ENCODE measurements around the gene TAB3. TPM values are rescaled to one million over a fixed set of nuclear protein-coding genes. Genes with fewer than 3 reads are reported as not detected.

TAB3 gene
- total RNA-seq, 1 experiment from 2014 or later = 26.6 TPM

DNA sequence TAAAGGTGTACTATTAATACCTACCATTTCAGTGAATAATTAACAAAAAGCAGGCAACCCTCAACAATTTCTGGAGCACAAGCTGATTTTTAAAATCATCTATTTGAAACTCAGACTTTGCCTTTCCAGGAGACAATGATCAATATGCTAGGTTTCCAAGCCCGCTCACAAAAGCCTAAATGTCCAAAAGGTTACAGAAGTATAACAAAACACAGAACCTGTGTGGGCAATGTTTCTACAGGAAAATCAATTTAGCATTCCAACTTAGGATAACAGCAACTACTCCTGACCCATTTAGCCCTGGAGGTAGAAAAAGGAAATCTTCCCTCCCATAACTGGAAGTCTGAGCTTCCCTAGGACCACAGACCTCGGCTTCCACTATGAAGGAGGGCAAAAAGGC, 3.9 kb downstream of the TAB3 start:
- no peak for DNase-seq (ENCODE audit: low read depth)

DNA sequence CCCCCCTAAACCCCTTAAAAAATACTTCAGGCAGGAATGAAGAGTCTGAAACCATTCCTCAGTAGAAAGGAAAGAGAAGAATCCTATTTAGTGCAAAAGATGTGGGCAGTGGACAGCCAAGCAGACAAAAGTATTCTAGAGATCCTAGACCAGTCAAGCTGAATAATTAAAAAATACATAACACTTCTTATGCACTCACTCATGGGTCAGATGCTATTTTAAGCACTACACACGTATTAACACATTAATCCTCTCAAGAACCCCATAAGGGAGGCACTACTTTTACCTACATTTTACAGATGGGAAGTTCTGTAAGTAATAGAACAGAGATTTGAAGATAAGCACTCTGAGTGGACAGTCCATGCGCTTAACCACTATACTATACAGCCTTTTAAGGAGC, 5.9 kb downstream of the TAB3 start:
- DNase-seq (ENCODE audit: low read depth) = no peak

DNA sequence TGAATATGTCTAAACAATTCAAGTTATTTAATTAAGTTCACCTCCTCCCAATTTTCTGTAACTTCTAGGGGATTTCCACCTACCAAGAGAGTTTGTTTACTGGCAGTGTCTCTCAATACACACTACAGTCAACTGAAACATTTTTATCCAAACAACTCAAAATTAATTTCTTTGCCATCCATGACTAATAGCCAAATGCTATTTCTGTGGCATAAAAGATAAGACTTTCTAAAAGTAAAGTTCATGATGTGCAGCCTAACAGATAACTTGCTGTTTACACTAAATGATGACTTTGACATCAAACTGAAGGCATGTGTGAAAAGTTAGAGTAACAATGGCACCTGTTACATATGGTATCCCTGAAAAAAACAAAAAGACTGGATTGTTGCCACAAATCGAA, 7.3 kb downstream of the TAB3 start:
- no peak for DNase-seq (ENCODE audit: low read depth)

DNA sequence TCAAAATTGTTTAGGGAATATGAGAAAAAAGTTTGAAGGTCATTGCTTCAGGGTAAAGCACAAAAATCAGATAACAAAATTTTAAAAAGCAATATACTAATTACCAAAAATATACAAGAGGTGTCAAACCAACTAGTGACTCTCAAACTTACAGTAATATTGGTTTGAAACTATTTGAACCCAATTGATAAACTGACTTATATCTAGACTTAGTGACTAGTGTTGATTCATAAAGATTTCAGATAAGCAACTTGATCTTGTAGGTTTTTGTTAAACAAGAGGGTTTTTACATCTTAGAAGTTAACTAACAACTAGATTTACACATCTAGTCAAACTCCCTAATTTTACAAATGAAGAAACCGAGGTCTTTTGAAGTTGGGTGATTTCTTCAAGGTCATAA, 7.7 kb downstream of the TAB3 start:
- DNase-seq (ENCODE audit: low read depth) = no peak

DNA sequence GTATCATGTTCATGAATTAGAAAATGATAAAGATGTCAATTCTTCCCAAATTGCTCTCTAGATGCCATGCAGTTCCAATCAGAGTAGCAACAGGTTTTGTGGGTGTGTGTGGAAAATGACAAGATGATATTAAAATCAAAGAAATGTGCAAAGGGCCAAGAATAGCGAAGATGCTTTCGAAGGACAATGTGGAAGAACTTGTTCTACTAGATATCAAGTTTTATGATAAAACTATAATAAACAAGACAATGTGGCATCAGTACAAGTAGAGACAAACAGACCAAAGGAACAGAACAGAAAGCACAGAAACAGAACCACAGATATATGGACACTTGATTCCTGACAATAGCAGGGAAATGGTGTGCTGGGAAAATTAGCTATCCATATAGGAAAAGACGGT, 9.0 kb downstream of the TAB3 start:
- no peak for DNase-seq (ENCODE audit: low read depth)

DNA sequence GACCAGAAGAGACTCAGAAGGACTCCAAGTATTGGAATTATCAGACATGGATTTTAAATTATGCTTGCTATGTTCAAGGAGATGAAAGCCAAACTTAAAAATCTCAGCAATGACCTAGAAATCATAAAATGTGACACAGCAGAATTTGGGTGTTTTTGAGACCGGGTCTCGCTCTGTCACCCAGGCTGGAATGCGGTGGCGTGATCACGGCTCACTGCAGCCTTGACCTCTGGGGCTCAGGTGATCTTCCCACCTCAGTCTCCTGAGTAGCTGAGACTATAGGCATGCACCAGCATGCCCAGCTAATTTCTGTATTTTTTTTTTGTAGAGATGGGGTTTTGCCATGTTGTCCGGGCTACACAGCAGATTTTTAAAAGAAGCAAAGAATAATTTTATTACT, 12.7 kb downstream of the TAB3 start:
- no peak for DNase-seq (ENCODE audit: low read depth)

DNA sequence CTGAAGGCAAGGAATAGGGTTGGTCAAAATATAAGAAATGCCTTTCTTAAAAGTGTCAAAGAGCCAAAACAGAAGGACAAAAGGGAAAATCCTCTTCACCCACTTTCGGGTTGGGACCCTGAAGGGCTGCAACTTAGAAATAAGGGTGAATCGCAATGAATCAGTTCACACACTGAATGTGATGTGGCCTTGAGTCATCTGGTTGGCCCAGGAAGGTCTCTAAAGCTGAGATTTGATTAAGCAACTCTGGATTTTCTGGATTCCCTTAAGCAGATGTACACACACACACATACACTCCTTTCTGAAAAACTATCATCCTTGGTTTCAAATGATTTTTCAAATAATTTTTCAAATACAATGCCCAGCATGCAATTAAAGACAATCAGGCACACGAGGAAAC, 13.1 kb downstream of the TAB3 start:
- peak; percentile 56 for DNase-seq (ENCODE audit: low read depth)

DNA sequence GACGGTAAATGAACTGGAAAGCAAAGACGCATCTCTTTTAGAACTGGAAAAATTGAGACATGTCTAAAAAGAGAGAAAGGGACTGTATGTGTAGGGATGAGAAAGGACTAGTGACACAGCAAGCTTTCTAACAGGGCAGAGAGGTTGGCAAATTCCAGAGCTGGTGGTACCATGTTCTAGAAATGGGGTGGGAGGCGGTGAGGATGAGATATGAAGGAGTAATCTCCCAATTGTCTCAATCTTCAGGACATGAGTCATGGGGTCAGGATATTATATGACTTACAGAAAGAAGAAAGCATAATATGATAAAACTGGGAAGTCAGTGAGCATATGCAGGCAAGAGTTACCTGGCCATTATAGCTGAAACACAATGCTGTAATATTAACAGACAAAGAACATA, 14.2 kb downstream of the TAB3 start:
- peak; percentile 23 for DNase-seq (ENCODE audit: low read depth)

DNA sequence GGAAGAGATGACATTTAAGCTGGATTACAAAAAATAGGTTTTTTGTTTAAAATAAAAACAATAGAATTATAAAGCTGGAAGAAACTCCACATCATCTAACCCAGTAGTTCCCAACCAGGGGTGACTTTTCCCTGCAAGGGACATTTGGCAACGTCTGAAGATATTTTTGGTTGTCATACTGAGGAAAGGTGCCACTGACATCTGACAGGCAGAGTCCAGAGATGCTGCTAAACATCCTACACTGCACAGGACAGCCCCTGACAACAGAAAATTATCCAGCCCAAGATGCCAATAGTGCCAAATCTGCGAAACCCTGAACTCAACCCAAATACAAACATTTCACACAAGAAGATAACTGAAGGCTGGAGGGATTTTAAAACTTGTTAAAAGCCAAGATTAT, 18.5 kb downstream of the TAB3 start:
- DNase-seq (ENCODE audit: low read depth) = no peak

DNA sequence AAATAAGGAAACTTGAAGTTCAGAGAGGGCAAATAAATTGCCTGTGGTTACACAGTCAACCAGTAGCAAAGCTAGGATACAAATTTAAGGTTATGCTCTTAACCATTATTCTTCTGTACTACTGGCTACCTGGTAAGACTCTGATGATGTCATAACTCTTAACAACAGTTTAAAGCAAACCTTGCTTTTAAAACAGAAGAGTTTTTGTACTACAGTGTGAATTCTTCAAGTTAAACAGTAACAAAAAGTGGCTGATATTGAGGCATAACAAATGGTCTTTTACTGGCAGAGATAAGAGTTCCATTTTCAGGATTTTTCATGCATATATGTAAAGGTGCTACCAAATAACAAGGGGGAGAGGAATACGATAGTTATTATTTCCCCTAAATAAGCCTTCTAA, 23.4 kb downstream of the TAB3 start:
- DNase-seq (ENCODE audit: low read depth) = no peak

DNA sequence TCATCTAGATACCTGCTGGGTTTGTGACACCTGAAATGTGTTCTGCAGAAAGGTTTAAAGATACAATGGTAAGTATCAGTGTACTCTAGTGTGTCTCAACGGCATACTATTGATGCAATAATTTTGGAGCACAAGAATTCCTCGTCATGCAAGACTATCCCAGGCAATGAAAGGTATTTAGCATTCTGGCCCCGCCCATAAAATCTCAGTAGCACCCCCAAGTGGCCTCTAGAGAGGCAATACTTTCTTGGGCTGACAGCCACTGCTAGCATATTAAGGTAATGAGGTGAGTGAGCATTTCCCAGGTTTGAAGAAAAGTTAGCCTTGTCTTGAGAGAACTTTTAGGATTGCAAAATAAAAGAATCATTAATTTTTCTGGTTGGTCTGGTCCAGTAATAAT, 24.0 kb downstream of the TAB3 start:
- DNase-seq (ENCODE audit: low read depth) = no peak

DNA sequence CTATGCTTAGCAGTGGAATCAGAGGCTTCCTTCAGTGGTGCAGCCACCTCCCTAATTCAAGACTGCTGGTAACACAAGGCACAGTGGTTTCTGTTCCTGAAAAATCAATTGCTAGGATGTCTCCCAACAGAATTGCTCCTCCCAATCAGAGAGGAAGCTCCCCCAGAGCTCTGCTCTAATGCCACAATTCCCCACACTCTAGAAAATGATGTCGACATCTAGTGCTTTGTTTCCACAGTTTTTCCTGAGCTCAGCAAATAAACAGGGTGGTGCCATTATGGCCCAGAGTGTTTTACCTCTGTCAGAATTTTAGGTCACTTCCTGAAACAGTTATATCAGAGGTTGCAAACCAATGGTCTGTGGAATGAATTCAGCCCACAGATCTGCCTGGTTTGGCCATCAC, 24.7 kb downstream of the TAB3 start:
- DNase-seq (ENCODE audit: low read depth) = no peak

DNA sequence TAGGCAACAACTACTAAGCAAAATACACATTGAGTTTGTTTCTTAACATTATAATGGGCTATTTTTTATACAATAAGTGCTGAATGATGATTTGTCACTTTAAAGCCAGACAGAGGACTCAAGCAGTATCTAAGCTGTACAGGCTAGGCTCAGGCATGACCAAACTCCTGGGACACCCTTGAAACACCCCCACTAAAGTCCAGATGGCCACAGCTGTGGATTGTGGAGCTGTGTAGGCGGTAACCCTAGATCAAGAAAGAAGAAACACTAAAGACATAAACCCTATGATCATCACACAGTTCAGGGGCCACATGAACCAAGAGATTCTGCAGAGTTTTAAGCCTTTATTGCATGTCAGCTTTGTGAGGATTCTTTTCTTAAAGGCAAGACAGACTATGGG, 25.1 kb downstream of the TAB3 start:
- no peak for DNase-seq (ENCODE audit: low read depth)

DNA sequence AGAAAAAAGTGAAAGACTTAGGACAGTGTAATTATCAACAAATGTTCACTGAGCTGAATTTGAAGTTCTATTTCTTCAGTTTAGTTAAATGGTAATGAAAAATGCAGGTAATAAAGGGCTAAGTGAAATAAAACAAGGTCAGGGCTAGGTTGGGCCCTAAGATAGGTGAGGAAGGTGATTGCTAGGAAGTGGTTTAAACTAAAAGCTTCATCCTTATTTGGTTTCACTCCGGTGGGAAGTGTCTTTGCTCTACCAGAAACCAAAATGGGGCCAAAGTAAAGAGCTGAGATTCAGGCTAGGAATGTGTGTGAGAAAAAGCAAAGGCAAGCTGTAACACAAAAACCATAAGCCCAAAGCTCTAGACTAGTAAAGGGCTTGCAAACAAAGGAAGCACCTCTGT, 31.0 kb downstream of the TAB3 start:
- DNase-seq (ENCODE audit: low read depth) = no peak

DNA sequence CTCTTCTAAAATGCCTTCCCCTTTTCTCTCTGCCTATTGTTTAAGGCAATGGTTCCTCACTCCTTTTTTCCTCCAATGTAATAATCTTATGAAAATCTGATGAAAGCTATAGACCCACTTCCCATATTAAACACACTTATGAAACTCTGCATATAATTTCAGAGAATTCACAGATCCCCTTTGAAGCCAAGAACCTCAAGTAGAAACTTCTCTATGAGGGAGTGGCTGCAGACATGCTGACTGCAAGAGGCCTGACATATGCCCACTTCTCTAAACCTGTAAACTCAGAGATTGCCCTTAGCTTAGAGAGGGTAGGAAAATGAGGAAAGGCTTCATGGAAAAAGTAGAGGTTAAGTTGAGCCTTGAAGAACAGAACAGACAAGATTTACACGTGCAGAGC, 37.6 kb downstream of the TAB3 start:
- no peak for DNase-seq (ENCODE audit: low read depth)

DNA sequence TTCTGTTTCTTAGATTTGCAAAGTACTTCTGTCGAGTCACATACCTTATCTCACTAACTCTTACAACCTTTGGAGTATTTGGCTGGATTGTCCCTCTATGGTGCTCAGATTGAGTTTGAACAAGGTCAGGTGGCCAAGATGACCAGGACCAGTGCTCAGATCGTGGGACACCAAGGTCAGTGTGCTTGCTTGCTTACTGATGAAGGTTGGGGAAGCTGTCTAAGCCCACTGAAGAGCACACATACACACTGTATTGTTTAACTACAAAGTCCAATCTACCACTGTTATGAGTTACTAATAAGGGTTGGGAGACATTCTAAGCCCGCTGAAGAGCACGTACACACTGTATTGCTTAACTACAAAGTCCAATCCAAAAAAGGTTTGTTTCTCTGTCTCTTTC, 53.7 kb downstream of the TAB3 start:
- DNase-seq (ENCODE audit: low read depth) = no peak

DNA sequence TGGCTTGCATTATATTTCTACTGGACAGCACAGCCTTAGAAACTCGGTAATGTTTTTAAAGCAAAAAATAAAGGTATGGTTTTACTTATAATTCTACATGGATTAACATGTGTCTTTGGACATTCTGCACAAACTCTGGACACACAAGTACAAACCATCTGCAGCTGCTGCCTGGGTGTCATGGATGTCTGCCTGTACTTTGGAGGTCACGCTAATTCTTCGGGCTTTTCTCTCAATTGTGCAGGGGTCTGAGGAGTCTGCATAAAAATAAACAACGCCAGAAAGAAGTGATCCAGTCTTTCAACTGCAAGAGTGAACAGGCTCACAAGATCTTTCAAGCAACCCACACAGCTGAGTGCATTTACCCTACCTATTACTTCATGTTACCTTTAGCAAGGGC, 55.2 kb downstream of the TAB3 start:
- DNase-seq (ENCODE audit: low read depth) = no peak

DNA sequence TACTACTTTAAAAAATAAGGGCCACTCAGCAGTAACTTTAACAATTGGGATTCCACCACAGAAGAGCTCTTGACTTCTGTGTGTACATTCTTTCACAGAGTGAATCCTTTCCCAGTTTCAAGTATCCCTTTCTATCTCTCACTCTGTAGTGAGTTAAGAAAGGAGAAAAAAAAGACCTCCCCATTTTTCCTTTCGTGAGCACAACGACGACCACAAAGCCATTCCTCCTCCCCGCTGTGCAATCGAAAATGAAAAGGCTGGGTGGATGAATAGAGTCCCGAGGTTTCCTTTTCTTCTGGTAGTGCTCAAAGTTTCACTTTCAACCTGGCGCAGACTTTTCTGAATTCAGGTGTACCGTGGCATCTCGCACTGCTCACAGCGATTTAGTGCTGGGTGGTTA, 58.0 kb downstream of the TAB3 start:
- no peak for DNase-seq (ENCODE audit: low read depth)

DNA sequence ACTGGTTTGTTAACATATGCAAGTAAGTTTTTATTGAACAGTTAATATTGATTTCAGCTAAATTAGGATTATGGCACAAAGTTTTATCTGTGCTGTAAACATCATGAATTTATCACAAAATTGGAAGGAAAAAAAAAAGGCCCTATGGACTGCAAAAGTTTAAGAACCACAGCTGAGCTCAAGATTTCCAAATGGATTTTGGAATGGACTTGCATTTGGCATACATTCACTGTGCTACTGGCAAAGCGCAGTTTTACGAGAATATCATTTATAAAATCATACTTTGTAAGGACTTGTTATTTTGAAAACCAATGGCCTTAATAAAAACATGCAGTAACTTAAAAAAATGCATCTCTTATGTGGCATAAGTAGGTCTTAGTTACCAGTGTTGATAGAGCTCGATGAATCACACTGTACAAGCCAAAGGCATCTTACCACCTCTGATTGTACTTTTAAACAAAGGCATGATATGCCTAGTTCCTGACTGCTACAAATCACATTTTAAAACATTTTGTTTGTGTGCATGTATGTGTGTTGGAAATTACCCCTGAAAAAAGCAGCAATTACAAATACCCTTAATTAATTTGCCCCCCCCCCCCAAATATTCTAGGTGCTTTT, 58.6 kb downstream of the TAB3 start:
- DNase-seq (ENCODE audit: low read depth) = peak; percentile 0

DNA sequence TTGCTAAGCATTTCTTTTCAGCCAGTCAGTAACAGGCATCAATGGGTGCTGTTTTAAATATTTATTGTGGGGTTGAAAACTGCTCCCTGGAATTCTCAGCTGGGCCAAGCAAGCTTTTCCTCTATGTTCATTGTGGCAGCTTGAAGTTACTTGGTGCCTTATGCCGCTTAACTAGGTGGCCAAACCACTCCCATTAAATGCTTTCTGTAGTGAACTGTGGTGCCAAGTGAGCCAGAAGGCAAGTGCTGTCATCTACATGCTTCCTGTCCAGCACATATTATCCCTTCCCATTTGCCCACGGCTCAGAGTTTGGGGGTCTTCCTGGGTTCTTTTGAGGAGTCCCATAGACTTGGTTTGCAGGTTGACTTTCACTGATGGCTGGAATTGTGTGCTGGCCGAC, 64.8 kb downstream of the TAB3 start:
- DNase-seq (ENCODE audit: low read depth) = no peak

DNA sequence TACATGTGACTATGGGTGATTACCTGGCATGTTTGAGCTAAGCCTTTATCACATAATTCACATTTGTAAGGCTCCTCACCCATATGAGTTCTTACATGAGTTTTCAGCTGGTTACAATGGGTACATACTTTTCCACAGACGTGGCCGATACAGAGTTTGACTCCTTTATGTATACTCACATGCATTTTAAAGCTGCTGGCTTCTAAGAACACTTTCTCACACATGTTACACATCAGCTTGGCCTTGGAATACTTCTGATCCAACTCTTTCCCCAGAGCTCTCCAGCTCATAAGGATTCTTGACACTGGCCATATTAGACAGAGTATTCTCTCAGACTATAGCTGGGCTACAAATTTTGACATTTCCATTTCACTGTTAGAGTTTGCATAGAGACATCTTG, 66.3 kb downstream of the TAB3 start:
- no peak for DNase-seq (ENCODE audit: low read depth)

DNA sequence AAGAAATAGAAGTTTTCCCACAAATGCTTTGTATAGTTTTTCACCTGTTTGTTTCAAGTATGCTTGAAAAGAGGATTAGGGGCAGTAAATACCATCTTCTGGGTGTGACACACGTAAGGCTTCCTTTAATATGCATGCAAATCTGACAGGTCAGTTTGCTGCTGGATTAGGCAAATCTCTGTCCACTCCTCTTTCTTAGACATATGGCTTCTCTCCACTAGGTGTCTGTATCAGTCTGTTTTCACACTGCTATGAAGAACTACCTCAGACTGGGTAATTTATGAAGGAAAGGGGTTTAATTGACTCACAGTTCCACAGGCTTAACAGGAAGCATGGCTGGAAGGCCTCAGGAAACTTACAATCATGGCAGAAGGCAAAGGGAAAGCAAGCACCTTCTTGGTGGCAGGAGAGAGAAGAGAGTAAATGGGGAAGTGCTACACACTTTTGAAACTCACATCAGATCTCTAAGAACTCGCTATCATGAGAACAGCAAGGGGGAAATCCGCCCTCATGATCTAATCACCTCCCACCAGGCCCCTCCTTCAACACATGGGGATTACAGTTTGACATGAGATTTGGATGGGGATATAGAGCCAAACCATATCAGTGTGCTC, 66.9 kb downstream of the TAB3 start:
- peak; percentile 1 for DNase-seq (ENCODE audit: low read depth)

DNA sequence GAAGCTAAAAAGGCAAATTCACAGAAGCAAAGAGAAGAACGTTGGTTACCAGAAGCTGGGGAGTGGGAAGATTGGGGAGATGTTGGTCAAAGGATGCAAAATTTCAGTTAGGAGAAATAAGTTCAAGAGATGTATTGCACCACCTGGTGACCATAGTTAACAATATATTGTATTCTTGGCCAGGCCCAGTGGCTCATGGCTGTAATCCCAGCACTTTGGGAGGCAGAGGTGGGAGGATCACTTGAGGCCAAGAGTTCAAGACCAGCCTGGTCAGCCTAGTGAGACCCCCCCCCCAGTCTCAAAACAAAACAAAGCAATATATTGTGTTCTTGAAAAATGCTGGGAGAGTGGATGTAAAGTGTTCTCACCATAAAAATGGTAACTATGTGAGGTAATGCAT, 67.9 kb downstream of the TAB3 start:
- peak; percentile 0 for DNase-seq (ENCODE audit: low read depth)

DNA sequence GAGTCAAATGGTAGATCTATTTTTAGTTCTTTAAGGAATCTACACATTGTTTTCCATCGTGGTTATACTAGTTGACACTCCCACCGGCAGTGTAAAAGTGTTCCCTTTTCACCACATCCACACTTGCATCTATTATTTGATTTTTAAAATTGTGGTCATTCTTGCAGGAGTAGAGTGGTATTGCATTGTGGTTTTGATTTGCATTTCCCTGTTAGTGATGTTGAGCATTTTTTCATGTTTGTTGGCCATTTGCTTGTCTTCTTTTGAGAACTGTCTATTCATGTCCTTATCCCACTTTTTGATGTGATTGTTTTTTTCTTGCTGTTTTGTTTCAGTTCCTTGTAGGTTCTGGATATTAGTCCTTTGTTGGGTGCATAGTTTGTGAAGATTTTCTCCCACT, 70.0 kb downstream of the TAB3 start:
- no peak for DNase-seq (ENCODE audit: low read depth)

Measured in LHCN-M2 (cell line).